ENCODE measurements around the gene NKIRAS1. TPM values are rescaled to one million over a fixed set of nuclear protein-coding genes. Genes with fewer than 3 reads are reported as not detected.

NKIRAS1 gene
- total and polyA plus RNA-seq, 2 donors (not counting 1 experiment from before 2014, with no cell fraction given): 1.6 to 4.7 TPM

DNA sequence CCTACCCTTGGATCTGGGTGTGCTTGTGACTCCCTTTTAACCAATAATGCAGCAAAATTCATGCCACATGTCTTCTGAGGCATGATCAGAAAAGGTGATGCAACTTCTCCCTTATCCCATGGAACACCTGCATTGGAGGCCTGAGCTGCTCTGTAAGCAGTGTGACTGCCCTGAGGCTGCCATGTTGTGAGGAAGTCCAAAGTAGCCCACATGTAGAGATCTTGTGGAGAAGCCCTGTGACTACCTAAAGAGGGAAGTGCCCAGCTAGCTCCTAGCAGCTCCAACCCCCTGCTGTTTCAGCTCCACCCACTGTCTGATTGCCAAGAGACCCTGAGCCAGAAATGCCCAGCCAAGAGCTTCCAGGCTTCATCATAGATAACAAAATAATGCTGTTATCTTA is 21.9 kb upstream of the NKIRAS1 start:
- Histone ChIP-seq H3K27me3 (replicated peaks in 1 of 4; ENCODE audit: control extremely low read depth in 1 of 4, control insufficient read depth in 3 of 4, insufficient read depth in 4 of 4, low read length in 3 of 4) (no peaks in the 10 kb centered on the region), H3K27ac (ENCODE audit: low read length in 2 of 2) (no peak overlapping the region), H3K9ac (ENCODE audit: low read length) (no peak overlapping the region), H3K4me1 (ENCODE audit: control insufficient read depth in 2 of 2, insufficient read depth in 2 of 2, low read length in 2 of 2) (no peaks in the 10 kb centered on the region), H3K4me2 (replicated peaks; ENCODE audit: low read depth, low read length, poor library complexity, severe bottlenecking) (no peak overlapping the region), H2AFZ (ENCODE audit: insufficient read depth, low read depth, low read length, poor library complexity, severe bottlenecking) (no peak overlapping the region), H4K20me1 (ENCODE audit: control insufficient read depth, insufficient read depth, low read length, poor library complexity, severe bottlenecking) (no peaks in the 10 kb centered on the region), H3K79me2 (ENCODE audit: control insufficient read depth, insufficient read depth, low read length) (no peaks in the 10 kb centered on the region), H3K9me3 (ENCODE audit: control extremely low read depth in 1 of 3, control insufficient read depth in 2 of 3, insufficient read depth in 1 of 3, low read length in 2 of 3) (peaks cover 0 to 5% (median 4%) of the 10 kb centered on the region in 3 donors), H3K4me3 (ENCODE audit: control extremely low read depth in 1 of 5, extremely low read depth in 1 of 5, insufficient read depth in 1 of 5, low read depth in 2 of 5, low read length in 4 of 5) (no peak overlapping the region), H3K36me3 (replicated peaks in 1 of 2; ENCODE audit: control extremely low read depth in 1 of 2, control insufficient read depth in 1 of 2, extremely low read depth in 1 of 2, insufficient read depth in 2 of 2, low read length in 1 of 2) (no peaks in the 10 kb centered on the region)
- no peak for DNase-seq
- POLR2A ChIA-PET: no interaction called here
- TF ChIP-seq CTCF (IDR thresholded peaks at IDR 0.05) (no peak), EZH2 (IDR thresholded peaks at IDR 0.05; ENCODE audit: borderline replicate concordance, insufficient read depth, low read depth, low read length, poor library complexity, severe bottlenecking) (no peak)
- Mint-ChIP-seq H3K27me3 (no peaks in the 10 kb centered on the region), H3K9me3 (ENCODE audit: insufficient read depth) (no peaks in the 10 kb centered on the region), H3K4me1 (peaks cover 3% of the 10 kb centered on the region), H3K27ac (no peak overlapping the region), H3K4me3 (no peak overlapping the region)
- intact Hi-C loops (cut with micrococcal nuclease): no loop called here
- no peak for ATAC-seq (ENCODE audit: low read depth)
- CTCF ChIA-PET: interaction anchor here (1.1 to 1.5 kb wide), 2 partner anchors 15 to 20 kb away, joined by 3 to 4 read pairs; no protein-coding TSS in a partner anchor

- DNase-seq (no peak), ATAC-seq (ENCODE audit: low read depth) (no peak)
- no peak overlapping the region for H3K27ac Mint-ChIP-seq
- POLR2A ChIA-PET: no interaction called here
- H3K9me3 ChIP-seq (ENCODE audit: control extremely low read depth in 1 of 3, control insufficient read depth in 2 of 3, insufficient read depth in 1 of 3, low read length in 2 of 3): peaks cover 0 to 5% (median 4%) of the 10 kb centered on the region in 3 donors
- no peak overlapping the region for H3K27ac ChIP-seq (ENCODE audit: low read length in 2 of 2)
- no peaks in the 10 kb centered on the region for H3K36me3 ChIP-seq (replicated peaks in 1 of 2; ENCODE audit: control extremely low read depth in 1 of 2, control insufficient read depth in 1 of 2, extremely low read depth in 1 of 2, insufficient read depth in 2 of 2, low read length in 1 of 2)
- no peaks in the 10 kb centered on the region for H3K79me2 ChIP-seq (ENCODE audit: control insufficient read depth, insufficient read depth, low read length)
- no peaks in the 10 kb centered on the region for H3K4me1 Mint-ChIP-seq
- no CpG with 5 or more reads among the region's 1 CpG for WGBS (ENCODE audit: insufficient coverage)
- H2AFZ ChIP-seq (ENCODE audit: insufficient read depth, low read depth, low read length, poor library complexity, severe bottlenecking): no peak overlapping the region
- CTCF ChIA-PET: interaction anchor here (0.7 kb wide), 1 partner anchor 175 kb away, joined by 3 read pairs; no protein-coding TSS in a partner anchor
- H3K4me3 Mint-ChIP-seq: no peak overlapping the region
- no peaks in the 10 kb centered on the region for H3K27me3 ChIP-seq (replicated peaks in 1 of 4; ENCODE audit: control extremely low read depth in 1 of 4, control insufficient read depth in 3 of 4, insufficient read depth in 4 of 4, low read length in 3 of 4)
- H3K4me3 ChIP-seq (ENCODE audit: control extremely low read depth in 1 of 5, extremely low read depth in 1 of 5, insufficient read depth in 1 of 5, low read depth in 2 of 5, low read length in 4 of 5): no peak overlapping the region
- H3K27me3 Mint-ChIP-seq: no peaks in the 10 kb centered on the region
- no peaks in the 10 kb centered on the region for H3K9me3 Mint-ChIP-seq (ENCODE audit: insufficient read depth)
- no peaks in the 10 kb centered on the region for H3K4me1 ChIP-seq (ENCODE audit: control insufficient read depth in 2 of 2, insufficient read depth in 2 of 2, low read length in 2 of 2)
- TF ChIP-seq CTCF (IDR thresholded peaks at IDR 0.05): no peak
- no peak for TF ChIP-seq EZH2 (IDR thresholded peaks at IDR 0.05; ENCODE audit: borderline replicate concordance, insufficient read depth, low read depth, low read length, poor library complexity, severe bottlenecking)
- no peaks in the 10 kb centered on the region for H4K20me1 ChIP-seq (ENCODE audit: control insufficient read depth, insufficient read depth, low read length, poor library complexity, severe bottlenecking)
- H3K4me2 ChIP-seq (replicated peaks; ENCODE audit: low read depth, low read length, poor library complexity, severe bottlenecking): no peak overlapping the region
- intact Hi-C loops (cut with micrococcal nuclease): no loop called here
- no peak overlapping the region for H3K9ac ChIP-seq (ENCODE audit: low read length)
These were observed 20.5 kb upstream of the NKIRAS1 start for GRCh38 chr3:23937296-23937695.

All from B cell (primary cell).